ENCODE data around the gene SFT2D3. TPM values are rescaled to one million over a fixed set of nuclear protein-coding genes. Genes with fewer than 3 reads are reported as not detected.

The SFT2D3 gene
- total RNA-seq, 1 donor from 2014 or later = 15.3 TPM

DNA sequence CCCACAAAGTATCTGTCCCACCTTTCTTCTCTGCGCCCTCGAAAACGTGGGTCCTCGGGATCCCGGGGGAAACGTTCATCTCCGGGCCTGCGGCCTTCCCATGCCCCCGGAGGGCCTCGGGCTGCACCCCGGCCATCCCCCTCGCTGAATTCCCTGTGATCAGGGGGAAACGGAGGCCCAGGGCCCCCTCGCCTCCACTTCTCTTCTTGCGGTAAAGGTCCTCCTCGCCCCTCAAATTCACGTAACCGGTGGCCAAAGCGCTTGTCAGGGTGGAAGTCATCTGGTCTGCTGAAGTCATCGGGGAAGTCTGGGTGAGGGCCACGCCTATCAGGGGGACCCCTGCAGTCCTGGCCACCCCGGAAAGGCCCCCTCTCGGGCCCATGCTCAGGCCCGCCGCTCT lies 12.3 kb downstream of the SFT2D3 start:
- Mint-ChIP-seq H3K27me3 (no peaks in the 10 kb centered on the region), H3K36me3 (ENCODE audit: insufficient read depth) (peaks cover 12% of the 10 kb centered on the region), H3K27ac (no peak overlapping the region), H3K4me1 (ENCODE audit: low read depth) (no peaks in the 10 kb centered on the region), H3K4me3 (ENCODE audit: low read depth) (no peak overlapping the region), H3K9me3 (ENCODE audit: low read depth) (no peaks in the 10 kb centered on the region)
- DNase-seq (ENCODE audit: low spot score, unreplicated experiment) = no peak
- TF ChIP-seq, protein P1, sequence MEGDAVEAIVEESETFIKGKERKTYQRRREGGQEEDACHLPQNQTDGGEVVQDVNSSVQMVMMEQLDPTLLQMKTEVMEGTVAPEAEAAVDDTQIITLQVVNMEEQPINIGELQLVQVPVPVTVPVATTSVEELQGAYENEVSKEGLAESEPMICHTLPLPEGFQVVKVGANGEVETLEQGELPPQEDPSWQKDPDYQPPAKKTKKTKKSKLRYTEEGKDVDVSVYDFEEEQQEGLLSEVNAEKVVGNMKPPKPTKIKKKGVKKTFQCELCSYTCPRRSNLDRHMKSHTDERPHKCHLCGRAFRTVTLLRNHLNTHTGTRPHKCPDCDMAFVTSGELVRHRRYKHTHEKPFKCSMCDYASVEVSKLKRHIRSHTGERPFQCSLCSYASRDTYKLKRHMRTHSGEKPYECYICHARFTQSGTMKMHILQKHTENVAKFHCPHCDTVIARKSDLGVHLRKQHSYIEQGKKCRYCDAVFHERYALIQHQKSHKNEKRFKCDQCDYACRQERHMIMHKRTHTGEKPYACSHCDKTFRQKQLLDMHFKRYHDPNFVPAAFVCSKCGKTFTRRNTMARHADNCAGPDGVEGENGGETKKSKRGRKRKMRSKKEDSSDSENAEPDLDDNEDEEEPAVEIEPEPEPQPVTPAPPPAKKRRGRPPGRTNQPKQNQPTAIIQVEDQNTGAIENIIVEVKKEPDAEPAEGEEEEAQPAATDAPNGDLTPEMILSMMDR (IDR thresholded peaks at IDR 0.05; ENCODE audit: unreplicated experiment) = no peak

DNA sequence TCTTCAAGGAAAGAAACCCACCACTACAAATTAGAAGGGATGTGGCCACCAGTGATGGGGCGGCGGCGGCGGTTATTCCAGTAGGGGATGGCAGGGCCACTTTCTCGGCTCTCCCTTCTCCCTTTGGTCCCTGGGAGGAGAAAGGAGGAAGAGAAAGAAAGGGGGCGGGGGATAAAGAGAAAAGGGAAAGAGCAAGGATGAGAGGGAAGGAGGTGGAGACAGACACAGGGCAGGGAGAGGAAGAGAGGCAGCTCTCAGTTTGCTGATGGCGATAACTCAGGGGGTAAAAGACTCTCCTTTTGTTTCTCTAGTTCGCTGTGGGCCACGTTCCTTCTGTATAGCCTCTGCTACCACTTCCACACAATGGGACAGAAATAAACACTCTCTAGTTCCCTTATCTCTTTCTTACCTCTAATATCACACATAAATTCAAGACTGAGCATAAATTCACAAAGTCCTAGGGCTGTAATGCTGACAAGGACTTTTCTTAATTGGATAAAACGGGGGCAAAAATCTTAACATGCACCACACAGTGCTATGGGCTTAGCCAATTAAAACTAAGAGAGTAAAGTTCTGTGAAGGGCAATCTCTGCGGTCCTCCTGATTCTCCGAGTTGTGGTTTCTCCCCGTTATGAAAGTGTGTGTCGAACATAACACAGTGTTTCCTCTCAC lies 14.6 kb downstream of the SFT2D3 start:
- peaks cover 10% of the 10 kb centered on the region for H3K36me3 Mint-ChIP-seq (ENCODE audit: insufficient read depth)
- H3K27me3 Mint-ChIP-seq = no peaks in the 10 kb centered on the region
- no peak for DNase-seq (ENCODE audit: low spot score, unreplicated experiment)
- no peak overlapping the region for H3K27ac Mint-ChIP-seq
- no peak overlapping the region for H3K4me3 Mint-ChIP-seq (ENCODE audit: low read depth)
- TF ChIP-seq, protein P1 (IDR thresholded peaks at IDR 0.05; ENCODE audit: unreplicated experiment) = no peak
- no peaks in the 10 kb centered on the region for H3K9me3 Mint-ChIP-seq (ENCODE audit: low read depth)
- no peaks in the 10 kb centered on the region for H3K4me1 Mint-ChIP-seq (ENCODE audit: low read depth)

DNA sequence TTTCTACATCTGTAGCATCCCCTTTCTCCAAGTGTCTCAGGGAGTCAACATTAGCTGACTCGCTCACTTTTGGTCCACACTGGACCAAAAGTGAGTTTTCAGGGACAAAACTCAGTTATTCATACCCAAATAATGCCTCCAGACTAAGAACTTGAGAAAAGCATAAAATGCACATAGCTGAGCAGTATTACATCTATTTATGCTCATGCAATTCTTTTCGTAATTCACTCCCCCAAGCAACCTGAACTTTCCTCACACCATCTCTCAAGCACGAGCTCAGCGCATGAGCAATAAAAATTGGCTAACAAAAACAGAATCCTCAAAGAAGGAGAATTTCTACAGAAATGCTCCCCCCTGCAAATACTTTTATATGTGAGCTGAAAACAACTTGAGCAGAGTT lies 17.0 kb downstream of the SFT2D3 start:
- peaks cover 20% of the 10 kb centered on the region for H3K36me3 Mint-ChIP-seq (ENCODE audit: insufficient read depth)
- H3K4me1 Mint-ChIP-seq (ENCODE audit: low read depth) = no peaks in the 10 kb centered on the region
- DNase-seq (ENCODE audit: low spot score, unreplicated experiment) = no peak
- TF ChIP-seq, protein P1 (IDR thresholded peaks at IDR 0.05; ENCODE audit: unreplicated experiment) = no peak
- no peak overlapping the region for H3K4me3 Mint-ChIP-seq (ENCODE audit: low read depth)
- no peaks in the 10 kb centered on the region for H3K9me3 Mint-ChIP-seq (ENCODE audit: low read depth)
- H3K27ac Mint-ChIP-seq = no peak overlapping the region
- H3K27me3 Mint-ChIP-seq = no peaks in the 10 kb centered on the region

DNA sequence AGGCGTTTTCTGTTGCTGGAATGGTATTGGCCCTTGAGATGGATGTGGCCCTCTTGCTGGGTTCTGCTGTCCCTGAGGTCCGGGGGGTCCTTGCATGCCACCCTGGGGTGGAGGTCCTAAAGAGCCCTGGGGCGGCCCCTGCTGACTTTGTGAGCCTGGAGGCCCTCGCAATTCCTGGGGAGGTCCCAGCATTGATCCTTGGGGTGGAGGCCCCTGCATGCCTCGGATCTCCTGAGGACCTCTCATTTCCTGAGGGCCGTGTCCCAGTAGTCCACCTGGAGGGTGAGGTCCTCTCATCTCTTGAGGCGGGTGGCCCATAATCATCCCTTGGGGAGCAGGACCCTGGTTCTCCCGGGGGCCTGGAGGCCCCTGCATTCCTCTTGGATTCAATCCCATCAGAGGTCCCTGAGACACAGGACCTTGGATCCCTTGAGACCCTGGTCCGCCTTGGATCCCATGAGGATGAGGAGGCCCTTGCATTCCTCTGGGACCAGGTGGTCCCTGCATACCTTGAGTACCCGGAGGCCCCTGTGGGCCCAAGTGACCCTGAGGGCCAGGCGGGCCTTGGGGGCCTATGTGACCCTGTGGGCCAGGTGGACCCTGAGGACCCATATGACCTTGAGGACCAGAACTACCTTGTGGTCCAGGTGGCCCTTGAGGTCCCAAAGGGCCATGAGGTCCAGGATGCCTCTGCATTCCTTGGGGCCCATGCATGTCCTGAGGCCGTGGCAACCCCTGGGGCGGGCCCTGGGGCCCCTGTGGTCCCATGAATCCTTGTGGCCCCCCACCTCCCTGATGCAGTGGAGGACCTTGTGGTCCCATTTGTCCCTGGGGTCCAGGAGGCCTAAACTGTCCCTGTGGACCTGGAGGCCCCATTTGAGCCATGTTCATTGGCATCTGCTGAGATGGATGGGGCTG lies 18.3 kb downstream of the SFT2D3 start:
- TF ChIP-seq, protein P1 (IDR thresholded peaks at IDR 0.05; ENCODE audit: unreplicated experiment) = no peak
- Mint-ChIP-seq H3K27ac (no peak overlapping the region), H3K4me1 (ENCODE audit: low read depth) (no peaks in the 10 kb centered on the region), H3K9me3 (ENCODE audit: low read depth) (no peaks in the 10 kb centered on the region), H3K4me3 (ENCODE audit: low read depth) (no peak overlapping the region), H3K36me3 (ENCODE audit: insufficient read depth) (peaks cover 22% of the 10 kb centered on the region), H3K27me3 (no peaks in the 10 kb centered on the region)
- no peak for DNase-seq (ENCODE audit: low spot score, unreplicated experiment)

DNA sequence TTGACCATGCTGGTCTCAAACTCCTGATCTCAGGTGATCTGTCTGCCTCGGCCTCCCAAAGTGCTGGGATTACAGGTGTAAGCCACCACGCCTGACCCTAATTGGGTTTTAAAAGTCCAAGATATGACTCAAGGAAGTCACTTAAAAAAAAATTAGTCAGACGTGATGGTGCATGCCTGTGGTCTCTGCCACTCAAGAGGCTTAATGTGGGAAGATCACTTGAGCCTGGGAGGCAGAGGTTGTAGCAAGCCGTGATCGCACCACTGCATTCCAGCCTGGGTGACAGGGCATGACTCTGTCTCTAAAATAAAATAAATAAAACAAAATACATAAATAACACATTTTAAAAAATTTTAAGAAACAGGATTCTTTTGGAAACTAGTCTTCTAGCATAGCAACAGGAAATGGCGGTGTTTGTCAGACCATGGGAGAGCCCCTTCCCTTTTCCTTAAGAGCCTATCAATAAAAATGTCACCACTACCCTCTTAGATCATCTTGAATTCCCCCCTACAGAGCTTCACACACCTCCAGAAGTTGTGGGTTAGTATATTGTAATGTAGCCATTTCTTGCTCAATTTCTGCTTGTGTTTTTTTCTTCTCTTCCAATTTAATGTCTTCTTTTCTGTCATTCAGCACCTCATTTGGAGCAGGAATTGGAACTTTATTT lies 20.1 kb downstream of the SFT2D3 start:
- H3K27ac Mint-ChIP-seq = no peak overlapping the region
- H3K27me3 Mint-ChIP-seq = no peaks in the 10 kb centered on the region
- no peak overlapping the region for H3K4me3 Mint-ChIP-seq (ENCODE audit: low read depth)
- peaks cover 20% of the 10 kb centered on the region for H3K36me3 Mint-ChIP-seq (ENCODE audit: insufficient read depth)
- H3K9me3 Mint-ChIP-seq (ENCODE audit: low read depth) = no peaks in the 10 kb centered on the region
- no peak for DNase-seq (ENCODE audit: low spot score, unreplicated experiment)
- TF ChIP-seq, protein P1 (IDR thresholded peaks at IDR 0.05; ENCODE audit: unreplicated experiment) = no peak
- no peaks in the 10 kb centered on the region for H3K4me1 Mint-ChIP-seq (ENCODE audit: low read depth)
